Measurements from ENCODE around the gene PIK3C2A. TPM values are rescaled to one million over a fixed set of nuclear protein-coding genes. Genes with fewer than 3 reads are reported as not detected.

The PIK3C2A gene
- total and polyA plus RNA-seq, 2 of the 8 experiments (the other 6 are each of a cell fraction or from before 2014, with no cell fraction given) = 20.1 to 127 TPM

GRCh38 chr11:17233101-17233500 is 25.3 kb upstream of the PIK3C2A start:
- H3K9me3 ChIP-seq (ENCODE audit: insufficient read depth in 2 of 2, low read depth in 1 of 2, low read length in 1 of 2) = no peaks in the 10 kb centered on the region
- H2BK5ac ChIP-seq (ENCODE audit: low read depth, low read length) = no peak overlapping the region
- no peak overlapping the region for H3K27ac ChIP-seq (ENCODE audit: low read depth, low read length)
- CTCF ChIA-PET (ENCODE audit: partially characterized antibody) = interaction anchor here (0.6 to 2.5 kb wide), 5 partner anchors 8 to 295 kb away, joined by 3 to 10 read pairs (median 3); no protein-coding TSS in a partner anchor
- no peaks in the 10 kb centered on the region for H3K23me2 ChIP-seq (ENCODE audit: low read depth, low read length)
- H3K4me1 ChIP-seq (replicated peaks in 1 of 4; ENCODE audit: control insufficient read depth in 3 of 4, insufficient read depth in 4 of 4, low read length in 3 of 4) = no peaks in the 10 kb centered on the region
- no peak overlapping the region for H3K23ac ChIP-seq (ENCODE audit: insufficient read length)
- H4K5ac ChIP-seq (ENCODE audit: insufficient read length, low read depth, low read length) = no peak overlapping the region
- POLR2A ChIA-PET (ENCODE audit: partially characterized antibody) = interaction anchor here (0.8 to 1.1 kb wide), 2 partner anchors 8 to 155 kb away, joined by 3 read pairs; partner anchors contain the start of gene RPS13
- H2AFZ ChIP-seq (ENCODE audit: low read length) = no peak overlapping the region
- H3K4me2 ChIP-seq (ENCODE audit: insufficient read depth in 1 of 2, low read depth in 2 of 2, low read length in 2 of 2) = no peak overlapping the region
- H3K79me1 ChIP-seq (ENCODE audit: low read depth, low read length) = no peaks in the 10 kb centered on the region
- FAIRE-seq = no peak
- no peak overlapping the region for H2BK15ac ChIP-seq (ENCODE audit: low read length)
- no peaks in the 10 kb centered on the region for H3K79me2 ChIP-seq (ENCODE audit: control insufficient read depth in 1 of 2, insufficient read depth in 2 of 2, low read length in 2 of 2)
- no peak overlapping the region for H2BK20ac ChIP-seq (ENCODE audit: low read length)
- H3K56ac ChIP-seq (replicated peaks; ENCODE audit: insufficient read length, low read depth, low read length) = no peak overlapping the region
- H3K4ac ChIP-seq (replicated peaks; ENCODE audit: insufficient read length, low read depth, low read length) = no peak overlapping the region
- no peak overlapping the region for H2AK5ac ChIP-seq (ENCODE audit: low read depth, low read length)
- H2BK120ac ChIP-seq (replicated peaks; ENCODE audit: low read depth, low read length) = no peak overlapping the region
- H3K36me3 ChIP-seq (ENCODE audit: control insufficient read depth in 2 of 4, insufficient read depth in 4 of 4, low read length in 3 of 4) = no peaks in the 10 kb centered on the region
- DNase-seq (ENCODE audit: low read depth in 1 of 2, low spot score in 2 of 2) = no peak
- no peaks in the 10 kb centered on the region for H4K20me1 ChIP-seq (replicated peaks in 1 of 2; ENCODE audit: control insufficient read depth in 1 of 2, insufficient read depth in 2 of 2, low read length in 2 of 2)
- no peak overlapping the region for H3K14ac ChIP-seq (ENCODE audit: insufficient read length)
- H3K18ac ChIP-seq (ENCODE audit: extremely low read depth, low read length) = no peak overlapping the region
- no peak overlapping the region for H3K4me3 ChIP-seq (ENCODE audit: extremely low read depth in 1 of 4, insufficient read depth in 2 of 4, low read depth in 3 of 4, low read length in 4 of 4)
- no peak overlapping the region for H4K91ac ChIP-seq (replicated peaks; ENCODE audit: insufficient read length, low read length)
- H4K8ac ChIP-seq (ENCODE audit: extremely low read depth, insufficient read depth, low read length) = no peak overlapping the region
- H3K9ac ChIP-seq (replicated peaks in 1 of 4; ENCODE audit: extremely low read depth in 1 of 4, low read depth in 3 of 4, low read length in 3 of 4) = no peak overlapping the region
- H3K27me3 ChIP-seq (replicated peaks in 1 of 4; ENCODE audit: control insufficient read depth in 3 of 4, extremely low read depth in 1 of 4, insufficient read depth in 3 of 4, low read length in 3 of 4) = no peaks in the 10 kb centered on the region
- no peak overlapping the region for H2BK12ac ChIP-seq (ENCODE audit: low read depth, low read length)
- TF ChIP-seq POU5F1 (IDR thresholded peaks at IDR 0.05; ENCODE audit: low read depth, low read length) (no peak), EZH2 (IDR thresholded peaks at IDR 0.05; ENCODE audit: low read depth, low read length, severe bottlenecking) (no peak), SUZ12 (IDR thresholded peaks at IDR 0.05; ENCODE audit: low read length) (no peak), KDM4A (IDR thresholded peaks at IDR 0.05; ENCODE audit: low read depth, low read length, severe bottlenecking) (no peak), FOSL1 (IDR thresholded peaks at IDR 0.05; ENCODE audit: insufficient read depth, low read depth, low read length) (no peak), EGR1 (IDR thresholded peaks at IDR 0.05; ENCODE audit: borderline replicate concordance, low read depth, low read length) (no peak), NANOG (IDR thresholded peaks at IDR 0.05; ENCODE audit: insufficient read depth, low read depth, low read length, poor library complexity, severe bottlenecking) (no peak), TCF12 (IDR thresholded peaks at IDR 0.05; ENCODE audit: low read depth, low read length) (no peak), SP4 (IDR thresholded peaks at IDR 0.05; ENCODE audit: low read length) (no peak), ZNF274 (IDR thresholded peaks at IDR 0.05; ENCODE audit: borderline replicate concordance, extremely low read depth, low read length) (no peak), BRCA1 (IDR thresholded peaks at IDR 0.05; ENCODE audit: low read depth, low read length) (no peak), JUND (IDR thresholded peaks at IDR 0.05; ENCODE audit: low read length) (no peak), CTBP2 (IDR thresholded peaks at IDR 0.05; ENCODE audit: borderline replicate concordance, insufficient read depth, insufficient read length, low read length) (no peak), CBX5 (IDR thresholded peaks at IDR 0.05; ENCODE audit: low read depth, low read length) (no peak)

Measured in H1 (cell line).